Measurements from ENCODE around the gene WIPF3. TPM values are rescaled to one million over a fixed set of nuclear protein-coding genes. Genes with fewer than 3 reads are reported as not detected.

The WIPF3 gene
- total RNA-seq, 1 experiment from 2014 or later: not detected

DNA sequence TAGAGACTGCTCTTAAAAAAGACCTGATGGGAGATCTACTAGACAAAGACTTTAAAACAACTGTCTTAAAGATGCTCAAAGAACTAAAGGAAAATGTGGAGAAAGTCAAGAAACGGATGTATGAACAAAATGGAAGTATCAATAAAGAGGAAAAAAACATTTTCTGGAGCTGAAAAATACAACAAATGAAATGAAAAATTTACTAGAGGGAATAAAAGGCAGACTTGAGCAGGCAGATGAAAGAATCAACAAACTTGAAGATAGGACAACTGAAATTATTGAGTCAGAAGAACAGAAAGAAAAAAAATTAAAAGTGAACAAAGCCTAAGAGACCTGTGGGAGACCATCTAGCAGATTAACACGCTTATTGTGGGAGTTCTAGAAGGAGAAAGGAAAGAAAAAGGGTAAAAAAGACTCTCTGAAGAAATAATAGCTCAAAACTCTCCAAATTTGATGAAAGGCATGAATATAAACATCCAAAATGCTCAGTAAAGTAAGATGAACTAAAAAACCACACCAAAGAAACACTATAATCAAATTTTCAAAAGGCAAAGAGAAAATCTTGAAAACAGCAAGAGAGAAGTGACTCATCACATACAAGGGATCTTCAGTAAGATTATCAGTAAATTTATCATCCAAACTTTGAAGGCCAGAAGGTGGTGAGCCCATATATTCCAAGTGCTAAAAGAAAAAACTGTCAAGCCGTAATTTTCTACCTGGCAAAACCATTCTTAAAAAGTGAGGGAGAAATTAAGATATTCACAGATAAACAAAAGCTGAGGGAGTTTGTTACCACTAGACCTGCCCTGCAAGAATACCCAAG lies 100.1 kb downstream of the WIPF3 start:
- no peak for DNase-seq (ENCODE audit: low spot score)

GRCh38 chr7:29914180-29914579 lies 107.9 kb downstream of the WIPF3 start:
- DNase-seq (ENCODE audit: low spot score): no peak

DNA sequence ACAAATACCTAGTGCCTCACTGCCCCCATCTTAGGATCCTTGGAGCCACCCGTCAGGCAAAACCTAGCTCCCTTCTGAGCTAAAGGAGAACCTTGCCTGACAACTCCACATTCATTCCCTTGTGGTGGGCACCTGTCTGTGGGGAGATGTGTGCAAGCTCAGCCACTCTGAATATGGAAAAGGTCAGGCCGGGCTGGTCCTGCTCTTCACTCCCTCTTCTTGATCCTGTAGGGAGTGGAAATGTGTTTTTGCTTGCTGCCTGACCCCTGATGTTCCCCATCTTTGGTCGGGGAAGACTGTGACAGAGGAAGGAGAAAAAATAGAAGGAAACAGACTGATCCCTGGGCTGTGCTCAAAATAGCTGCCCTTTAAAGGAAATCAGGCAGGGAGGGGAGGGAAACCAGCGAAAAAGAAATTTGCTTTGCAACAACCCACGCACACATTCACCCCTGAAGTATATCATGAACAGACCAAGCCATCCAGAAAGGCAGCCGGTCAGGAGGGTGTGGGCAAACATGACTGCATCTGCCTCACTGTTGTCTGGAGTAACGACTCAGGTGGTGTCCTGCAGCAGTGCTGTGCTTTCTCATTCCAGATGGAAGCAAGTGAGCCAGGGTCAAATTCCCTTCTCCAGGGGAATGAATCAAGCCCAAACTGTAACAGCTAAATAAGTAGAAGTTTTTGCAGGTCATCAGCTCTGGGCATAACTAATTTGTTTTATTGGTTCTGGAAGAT lies 109.3 kb downstream of the WIPF3 start:
- DNase-seq (ENCODE audit: low spot score): no peak

GRCh38 chr7:29917641-29918040 lies 111.3 kb downstream of the WIPF3 start:
- no peak for DNase-seq (ENCODE audit: low spot score)

GRCh38 chr7:29918850-29919249 lies 112.5 kb downstream of the WIPF3 start:
- no peak for DNase-seq (ENCODE audit: low spot score)

DNA sequence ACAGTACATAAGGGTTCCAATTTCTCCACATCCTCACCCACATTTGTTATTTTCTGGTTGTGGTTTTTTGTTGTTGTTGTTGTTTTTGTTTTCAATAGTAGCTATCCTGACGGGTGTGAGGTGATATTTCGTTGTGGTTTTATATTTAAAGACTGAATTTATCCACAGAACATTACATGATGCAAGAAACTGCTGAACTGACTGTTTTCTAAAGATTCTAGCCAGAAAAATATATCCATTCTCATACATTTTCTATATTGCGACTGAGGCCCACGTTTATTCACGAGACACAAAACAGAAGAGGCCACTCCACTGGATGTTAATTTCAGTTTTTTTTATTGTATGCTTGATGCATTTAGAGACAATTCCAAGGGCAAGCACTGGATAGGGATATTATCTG lies 113.5 kb downstream of the WIPF3 start:
- DNase-seq (ENCODE audit: low spot score): no peak

DNA sequence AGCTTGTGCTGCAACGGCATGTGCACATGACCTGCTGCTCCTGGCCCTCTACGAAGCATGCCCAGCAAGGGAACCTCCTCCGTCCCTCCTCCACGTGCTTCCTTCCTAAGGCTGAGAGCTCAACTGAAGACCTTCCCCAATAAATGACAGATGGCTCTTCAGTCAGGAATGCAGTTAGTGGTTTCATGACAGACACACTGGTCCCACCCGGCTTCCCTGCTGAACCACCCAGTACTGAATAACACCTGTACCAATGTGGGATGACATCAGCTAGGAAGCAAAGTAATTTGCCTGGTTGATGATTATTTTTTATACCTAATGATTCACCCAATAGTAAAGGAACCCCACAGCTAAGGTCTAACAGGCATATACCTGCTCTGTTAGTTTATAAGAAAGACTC lies 114.2 kb downstream of the WIPF3 start:
- no peak for DNase-seq (ENCODE audit: low spot score)

DNA sequence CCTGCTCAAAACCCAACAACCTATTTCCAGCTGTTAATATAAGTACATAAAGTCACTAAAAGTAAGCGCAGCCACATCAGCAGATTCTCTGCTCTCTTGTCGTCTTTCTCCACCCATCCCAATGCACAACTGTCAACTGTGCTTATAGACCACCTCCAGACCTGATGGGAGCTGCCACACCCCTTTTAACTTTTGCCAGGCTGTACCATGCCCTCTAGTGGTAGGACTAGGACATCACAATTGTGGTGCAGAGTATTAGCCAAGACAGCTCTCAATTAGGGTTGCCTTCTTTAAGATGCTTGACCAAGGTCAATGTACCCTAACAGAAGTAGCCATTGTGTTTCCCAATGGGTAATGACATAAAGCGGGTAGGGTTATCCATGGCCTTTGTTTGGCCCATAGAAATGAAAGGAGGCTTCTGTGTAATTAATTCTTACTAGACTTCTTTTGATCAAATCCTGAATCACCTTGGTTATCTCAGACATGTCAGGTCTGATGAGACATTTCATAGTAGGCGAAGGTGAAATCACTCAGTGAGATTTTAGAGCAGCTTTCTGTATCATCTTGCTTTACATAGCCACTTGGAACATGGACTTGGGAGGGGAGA lies 115.2 kb downstream of the WIPF3 start:
- DNase-seq (ENCODE audit: low spot score): peak; percentile 70

DNA sequence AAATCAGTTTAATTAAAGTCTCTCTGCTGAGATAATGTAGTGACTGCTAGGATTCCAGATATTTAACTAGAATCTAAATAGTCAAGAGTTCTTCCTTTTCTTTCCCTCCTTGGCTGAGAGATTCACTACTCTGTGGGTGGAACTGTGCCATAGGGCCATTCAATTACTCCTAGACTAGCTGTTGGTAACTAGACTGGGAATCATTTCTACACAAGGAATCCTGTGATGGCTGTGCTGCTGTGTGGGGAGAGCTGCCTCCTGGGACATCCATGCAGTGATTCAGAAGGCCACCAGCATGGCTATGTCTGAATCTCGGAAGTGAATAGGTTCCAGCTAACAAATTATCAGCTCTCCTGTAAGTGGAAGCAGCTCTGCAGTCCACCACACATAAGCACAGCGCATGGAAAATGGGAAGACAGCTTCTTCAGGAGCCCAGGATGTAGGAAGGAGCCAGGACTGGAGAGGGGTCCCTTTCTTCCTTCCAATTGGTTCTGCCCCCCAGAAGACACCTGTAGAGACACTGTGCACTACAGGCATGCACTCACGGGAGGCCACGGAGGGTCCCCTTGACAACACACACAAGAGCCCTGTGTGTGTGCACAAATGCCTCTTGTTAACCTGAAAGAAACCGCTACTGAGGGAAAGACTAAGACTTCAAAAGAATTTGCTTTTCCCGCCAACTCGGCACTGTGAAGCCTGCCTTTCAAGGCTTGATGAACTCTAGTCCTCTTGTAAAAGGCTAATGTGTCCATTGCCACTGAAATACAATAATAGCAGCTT lies 116.8 kb downstream of the WIPF3 start:
- no peak for DNase-seq (ENCODE audit: low spot score)

DNA sequence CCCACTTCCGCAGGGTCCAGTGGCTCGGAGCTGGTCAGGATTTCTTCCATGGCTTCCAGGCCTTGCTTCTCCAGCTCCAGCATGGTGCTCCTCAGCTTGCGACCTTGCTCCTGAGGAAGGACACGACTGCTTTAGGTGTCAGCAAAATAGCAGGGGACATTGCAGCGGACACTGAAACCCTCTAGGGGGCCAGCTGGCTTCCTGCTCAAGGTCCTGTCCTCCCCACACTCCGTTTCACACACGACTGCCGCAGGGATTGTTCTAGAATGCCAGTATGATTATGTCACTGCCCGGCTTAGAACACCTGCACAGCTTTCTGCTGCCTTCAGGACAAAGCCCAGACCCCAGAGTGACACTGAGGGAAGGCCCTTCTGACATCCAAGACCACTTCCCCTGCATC lies 117.7 kb downstream of the WIPF3 start:
- no peak for DNase-seq (ENCODE audit: low spot score)

GRCh38 chr7:29924684-29925083 lies 118.4 kb downstream of the WIPF3 start:
- no peak for DNase-seq (ENCODE audit: low spot score)

DNA sequence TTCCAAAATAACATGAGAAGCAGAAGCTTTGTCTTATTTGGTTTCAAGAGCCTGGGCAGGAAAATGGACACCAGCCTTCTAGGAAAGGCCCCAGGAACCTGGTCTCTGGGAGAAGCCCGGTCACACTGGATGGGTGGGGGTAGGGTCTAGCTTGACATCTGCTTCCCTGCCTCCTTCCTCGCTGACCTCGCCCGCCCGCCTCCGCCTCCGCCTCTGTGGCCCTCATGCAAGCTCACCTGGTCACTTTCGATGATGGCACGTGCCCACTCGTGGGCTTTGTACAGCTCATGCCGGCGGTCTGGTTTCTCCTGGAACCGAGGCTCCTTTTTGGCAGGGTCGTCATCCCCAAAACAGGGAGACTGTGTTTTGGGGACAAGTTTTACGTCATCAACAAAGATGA lies 119.9 kb downstream of the WIPF3 start:
- no peak for DNase-seq (ENCODE audit: low spot score)

DNA sequence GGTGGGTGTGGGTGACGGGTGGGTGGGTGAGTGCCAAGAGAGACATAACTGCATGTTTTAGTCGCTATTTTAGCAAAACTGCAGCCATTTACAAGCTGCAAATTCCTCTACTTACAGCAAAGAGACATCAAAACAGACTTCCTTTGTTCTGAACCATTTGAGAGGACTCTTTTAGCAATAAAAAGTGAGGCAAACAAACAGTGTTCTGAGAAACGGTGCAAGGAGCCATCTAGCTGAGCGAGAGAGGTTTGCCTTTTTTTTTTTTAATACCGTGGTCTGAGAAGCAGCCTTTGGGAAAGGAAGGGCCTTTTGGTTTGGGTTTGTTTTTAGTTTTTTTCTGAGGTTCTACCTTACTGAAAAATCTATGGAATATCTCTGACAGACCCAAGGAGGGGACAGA lies 120.4 kb downstream of the WIPF3 start:
- no peak for DNase-seq (ENCODE audit: low spot score)

- no peak for DNase-seq (ENCODE audit: low spot score)
These were observed 122.9 kb downstream of the WIPF3 start for GRCh38 chr7:29929018-29929807.

DNA sequence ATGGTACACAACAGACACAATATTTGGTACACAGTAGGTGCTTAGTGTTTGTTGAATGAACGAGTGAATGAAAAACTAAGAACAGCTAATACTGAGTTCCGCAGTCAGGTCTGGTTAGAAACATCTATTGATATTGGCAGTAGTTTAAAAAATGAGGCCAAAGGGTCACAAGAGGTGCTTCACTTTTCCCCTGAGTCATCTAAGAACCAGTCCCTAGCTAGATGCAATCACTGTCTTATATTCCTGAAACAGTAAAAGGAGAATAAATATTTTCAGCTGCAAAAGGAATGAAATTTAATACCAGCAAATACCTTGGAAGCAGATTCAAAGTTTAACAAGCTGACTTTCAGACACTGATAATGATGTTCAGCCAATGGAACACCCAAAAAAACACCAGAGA lies 128.8 kb downstream of the WIPF3 start:
- DNase-seq (ENCODE audit: low spot score): no peak

- DNase-seq (ENCODE audit: low spot score): no peak
These were observed 130.8 kb downstream of the WIPF3 start for GRCh38 chr7:29937132-29937531.

DNA sequence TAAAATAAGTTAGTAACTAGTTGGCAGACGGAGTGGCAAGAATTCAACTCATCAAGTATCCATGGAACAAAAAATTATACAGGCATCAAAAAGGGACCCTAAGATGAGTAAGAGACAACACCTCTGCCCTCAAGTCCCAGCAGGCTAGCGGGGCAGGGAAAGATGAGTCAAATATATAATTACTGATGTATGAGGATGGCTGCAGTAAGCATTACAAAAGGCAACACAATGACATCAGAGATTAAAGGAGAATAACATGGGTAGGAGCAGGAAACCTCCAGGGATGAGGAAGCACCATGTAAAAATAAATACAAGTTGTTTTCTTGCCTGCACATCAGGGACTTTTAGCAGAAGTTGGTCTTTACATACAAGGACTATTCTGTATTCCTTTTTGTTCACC lies 133.9 kb downstream of the WIPF3 start:
- no peak for DNase-seq (ENCODE audit: low spot score)

DNA sequence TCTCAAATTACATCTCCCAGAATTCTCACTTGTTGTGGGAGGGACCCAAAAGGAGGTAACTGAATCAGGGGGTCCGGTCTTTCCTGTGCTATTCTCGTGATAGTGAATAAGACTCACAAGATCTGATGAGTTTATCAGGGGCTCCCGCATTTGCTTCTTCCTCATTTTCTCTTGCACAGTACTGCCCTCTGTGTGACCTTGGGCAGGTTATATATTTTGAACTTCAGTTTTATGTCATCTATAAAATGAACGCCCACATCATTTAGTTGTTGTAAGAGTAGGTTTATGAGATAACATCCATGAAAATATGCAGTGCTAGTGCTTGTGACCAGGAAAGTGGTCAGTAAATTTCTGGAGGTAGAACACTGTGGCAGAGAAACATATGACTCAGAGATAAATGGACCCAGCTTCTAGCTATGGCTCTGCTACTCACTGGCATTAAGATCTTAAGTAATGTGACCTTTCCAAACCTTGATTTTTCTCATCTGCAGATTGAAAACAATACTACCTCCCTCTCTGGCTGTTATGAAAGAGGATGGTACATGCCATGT lies 139.0 kb downstream of the WIPF3 start:
- DNase-seq (ENCODE audit: low spot score): peak; percentile 11

DNA sequence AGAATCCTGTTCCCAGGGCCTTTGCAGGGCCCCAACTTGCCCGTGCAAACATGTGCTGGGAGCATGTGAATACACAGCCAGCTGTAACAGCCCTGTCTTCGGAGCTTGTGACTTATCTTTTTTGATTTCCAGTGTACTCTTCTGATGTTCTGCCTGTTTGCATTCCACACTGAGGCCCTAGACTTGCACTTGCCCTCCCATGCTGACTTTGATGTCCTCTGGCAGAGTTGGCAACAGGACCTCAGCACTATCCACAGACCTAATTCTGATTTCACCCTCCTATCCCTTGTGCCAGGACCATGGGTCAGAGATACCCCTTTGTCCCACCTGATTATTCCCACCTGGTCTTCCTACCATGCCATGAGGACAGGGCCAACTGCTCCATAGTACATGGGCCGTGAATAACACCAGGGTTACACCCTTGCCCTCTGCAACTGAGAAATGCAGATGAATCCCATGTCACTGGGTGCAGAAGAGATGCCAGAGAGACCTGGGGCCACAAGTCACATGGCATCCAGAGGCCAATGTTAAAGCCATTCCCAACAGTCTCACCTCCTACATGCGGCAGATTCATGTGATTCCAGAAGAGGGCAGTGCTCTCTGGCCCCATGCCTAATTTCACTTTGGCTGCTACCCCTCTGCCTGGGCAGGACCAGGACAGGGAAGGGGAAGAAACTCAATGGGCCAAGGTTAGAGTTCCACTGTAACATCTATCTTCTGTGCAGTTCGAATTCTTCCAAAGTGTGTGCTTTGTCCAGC lies 140.3 kb downstream of the WIPF3 start:
- peak; percentile 39 for DNase-seq (ENCODE audit: low spot score)

GRCh38 chr7:29948587-29948986 lies 142.3 kb downstream of the WIPF3 start:
- no peak for DNase-seq (ENCODE audit: low spot score)
